Body of pancreas (tissue), 4 donors: Measurements from ENCODE around the gene TUBGCP2. TPM values are rescaled to one million over a fixed set of nuclear protein-coding genes. Genes with fewer than 3 reads are reported as not detected.

Experiments used
- ATAC-seq: fragments of 150-250 bp; one replicate; pipeline ENCODE4 v1.9.1; 2016
- DNase-seq, 4 donors: peaks; one replicate each; pipeline ENCODE4 v3.0.0-alpha.2; 2019
- H3K27ac ChIP-seq, 4 donors: fragments of 200-600 bp; sonication (generic); 1 replicate in 3 of 4; 2 replicates in 1 of 4; pipeline versions ENCODE4 v1.5.1 to v1.6.1; 2016 to 2019; ENCODE audit warnings: mild to moderate bottlenecking in 1 of 4, mixed read lengths in 1 of 4, moderate library complexity in 1 of 4
- H3K27me3 ChIP-seq, 2 donors: fragments of 200-600 bp; sonication (generic); one replicate each; pipeline ENCODE4 v1.6.0; 2016; ENCODE audit warnings: mild to moderate bottlenecking in 1 of 2
- H3K36me3 ChIP-seq, 2 donors: fragments of 200-600 bp; sonication (generic); replicated peaks in 1 of 2; 2 replicates each; pipeline ENCODE4 v1.5.1; 2016; ENCODE audit warnings: low read depth in 2 of 2; ENCODE audit not compliant: insufficient read depth in 1 of 2
- H3K4me1 ChIP-seq: fragments of 200-600 bp; sonication (generic); one replicate; pipeline ENCODE4 v1.6.0; 2016
- H3K4me3 ChIP-seq, 2 donors: fragments of 200-600 bp; sonication (generic); 1 replicate in 1 of 2; 2 replicates in 1 of 2; pipeline ENCODE4 v1.5.1; 2016 to 2019
- H3K9me3 ChIP-seq, 3 donors: fragments of 200-600 bp; sonication (generic); 1 replicate in 2 of 3; 2 replicates in 1 of 3; pipeline ENCODE4 v1.5.1; 2016
- CTCF ChIP-seq, 7 experiments: fragments of 450-650 bp in 4 of 7; fragments of 200-600 bp in 3 of 7; sonication (generic) in 3 of 7; IDR thresholded peaks; one replicate each; pipeline ENCODE4 v1.5.1; 2016 to 2019; ENCODE audit warnings: antibody characterized with exemption in 7 of 7
- POLR2A ChIP-seq, 3 donors: fragments of 450-650 bp; IDR thresholded peaks; one replicate each; pipeline ENCODE4 v1.6.1; 2016; ENCODE audit warnings: antibody characterized with exemption in 3 of 3, mild to moderate bottlenecking in 2 of 3
- WGBS, 2 donors: methylation state at CpG; one replicate each; pipeline ENCODE4 v1.1.5; 2017; 5-methylcytosine and 5-hydroxymethylcytosine counted together
- intact Hi-C: fragments of 100-400 bp; cut with DNase I; formaldehyde crosslinking; loops from one replicate; pipeline ENCODE4 v1.15.1; 2023
- total RNA-seq, 2 donors: library from RNA; depleted of rRNA; stranded (reverse); fragments of >200 nt; gene quantifications; one replicate each; pipeline ENCODE4 v1.1.0, GENCODE V29; 2016

TUBGCP2 gene
- total RNA-seq, 2 donors from 2014 or later, result 32.2 to 36.6 TPM

GRCh38 chr10:133249094-133249780 lies 59.4 kb downstream of the TUBGCP2 start:
- DNase-seq (no peak), ATAC-seq (no peak)
- no peaks in the 10 kb centered on the region for H3K36me3 ChIP-seq
- intact Hi-C loops, result no loop called here
- H3K27ac ChIP-seq, result no peak overlapping the region
- H3K4me1 ChIP-seq, result peaks cover 5% of the 10 kb centered on the region
- no peaks in the 10 kb centered on the region for H3K9me3 ChIP-seq
- 71 to 72% methylated on average over 10 to 21 of the region's 21 CpGs for WGBS, 2 donors
- H3K27me3 ChIP-seq, result no peaks in the 10 kb centered on the region
- no peak overlapping the region for H3K4me3 ChIP-seq
- TF ChIP-seq POLR2A (IDR thresholded peaks at IDR 0.05) (no peak), CTCF (IDR thresholded peaks at IDR 0.05) (no peak)

- Histone ChIP-seq H3K36me3 (no peaks in the 10 kb centered on the region), H3K27me3 (no peaks in the 10 kb centered on the region), H3K9me3 (no peaks in the 10 kb centered on the region), H3K27ac (no peak overlapping the region), H3K4me1 (peaks cover 4% of the 10 kb centered on the region), H3K4me3 (no peak overlapping the region)
- 82 to 97% methylated on average over 6 to 11 of the region's 12 CpGs for WGBS, 2 donors
- intact Hi-C loops, result no loop called here
- ATAC-seq, result no peak
- DNase-seq, result no peak
- TF ChIP-seq POLR2A (IDR thresholded peaks at IDR 0.05) (no peak), CTCF (IDR thresholded peaks at IDR 0.05) (no peak)
Observed at GRCh38 chr10:133248334-133248715, 60.3 kb downstream of the TUBGCP2 start.

GRCh38 chr10:133247681-133248333 lies 60.9 kb downstream of the TUBGCP2 start:
- H3K27me3 ChIP-seq, result no peaks in the 10 kb centered on the region
- WGBS, 2 donors, result 70 to 77% methylated on average over 2 to 27 of the region's 36 CpGs
- intact Hi-C loops, result no loop called here
- H3K9me3 ChIP-seq, result no peaks in the 10 kb centered on the region
- H3K4me1 ChIP-seq, result peaks cover 4% of the 10 kb centered on the region
- H3K27ac ChIP-seq, result no peak overlapping the region
- DNase-seq, result no peak
- H3K4me3 ChIP-seq, result no peak overlapping the region
- no peak for ATAC-seq
- H3K36me3 ChIP-seq, result no peaks in the 10 kb centered on the region
- TF ChIP-seq CTCF (IDR thresholded peaks at IDR 0.05), result no peak
- TF ChIP-seq POLR2A (IDR thresholded peaks at IDR 0.05), result no peak

- H3K36me3 ChIP-seq, result no peaks in the 10 kb centered on the region
- no peaks in the 10 kb centered on the region for H3K9me3 ChIP-seq
- intact Hi-C loops, result no loop called here
- WGBS, 2 donors, result 49 to 54% methylated on average over 12 of the region's 12 CpGs
- no peaks in the 10 kb centered on the region for H3K27me3 ChIP-seq
- H3K4me1 ChIP-seq, result peaks cover 4% of the 10 kb centered on the region
- DNase-seq, result no peak
- TF ChIP-seq POLR2A (IDR thresholded peaks at IDR 0.05) (no peak), CTCF (IDR thresholded peaks at IDR 0.05) (no peak)
- no peak for ATAC-seq
- no peak overlapping the region for H3K27ac ChIP-seq
- no peak overlapping the region for H3K4me3 ChIP-seq
Observed at GRCh38 chr10:133246236-133246626, 62.4 kb downstream of the TUBGCP2 start.
